GM12892 (cell line): Measurements from ENCODE around the gene HOXA7.

Source experiments
- POLR2A ChIP-seq: IDR thresholded peaks from 2 replicates; pipeline ENCODE4 v1.6.1; 2011; ENCODE audit warnings: low read depth, low read length, control low read depth
- POLR2AphosphoS5 ChIP-seq: IDR thresholded peaks from 2 replicates; pipeline ENCODE4 v1.6.1; 2011; ENCODE audit warnings: low read depth, low read length, control low read depth
- TAF1 ChIP-seq: IDR thresholded peaks from 2 replicates; pipeline ENCODE4 v1.6.1; 2011; ENCODE audit warnings: low read depth, mild to moderate bottlenecking, control low read depth, low read length, borderline replicate concordance

DNA sequence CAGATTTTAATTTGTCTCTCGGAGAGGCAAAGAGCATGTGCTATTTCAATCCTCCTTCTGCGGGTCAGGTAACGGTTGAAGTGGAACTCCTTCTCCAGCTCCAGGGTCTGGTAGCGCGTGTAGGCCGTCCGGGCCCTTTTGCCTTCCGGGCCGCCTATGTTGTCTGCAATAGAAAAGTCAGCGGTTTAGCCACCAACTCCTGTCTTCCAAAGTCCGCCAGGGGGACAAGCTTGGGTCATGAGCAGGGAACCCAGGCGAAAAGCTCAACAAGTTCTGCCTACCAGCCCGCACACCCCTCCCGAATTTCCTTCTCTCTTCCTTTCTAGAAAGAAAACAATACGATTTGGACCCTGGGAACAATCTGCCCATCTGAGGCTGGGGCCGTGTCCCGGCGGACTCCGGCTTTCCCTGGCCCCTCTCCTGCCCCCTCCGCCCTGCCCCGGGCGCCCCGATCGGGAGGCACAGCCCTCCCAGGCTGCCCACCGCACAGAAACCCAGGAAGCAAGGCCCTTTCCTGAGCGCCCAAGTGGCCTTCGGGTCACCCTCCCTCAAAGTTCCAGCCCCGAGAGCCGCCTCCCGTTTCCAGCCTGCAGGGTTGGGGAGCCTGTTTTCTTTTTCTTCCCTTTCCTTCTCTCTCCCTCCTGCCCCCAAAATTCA lies 14.4 kb downstream of the HOXA7 start:
- TF ChIP-seq POLR2A (no peak), TAF1 (no peak), POLR2AphosphoS5 (no peak)
